SK-N-SH (cell line): ENCODE data around the gene TTC16.

Experiments
- CTCF ChIP-seq: fragments of 200-600 bp; sonication (generic); IDR thresholded peaks from 2 replicates; pipeline ENCODE4 v1.6.1; 2017; ENCODE audit warnings: antibody characterized with exemption, mild to moderate bottlenecking, moderate library complexity
- EZH2phosphoT487 ChIP-seq: fragments of 200-600 bp; sonication (generic); IDR thresholded peaks from 2 replicates; pipeline ENCODE4 v1.6.1; 2017; ENCODE audit warnings: low read depth, mixed run types, mild to moderate bottlenecking, antibody characterized with exemption, moderate library complexity, borderline replicate concordance
- IRF3 ChIP-seq: fragments of 150-350 bp; IDR thresholded peaks from 2 replicates; pipeline ENCODE4 v1.6.1; 2016; ENCODE audit warnings: mild to moderate bottlenecking, low read depth, low read length
- MAX ChIP-seq: IDR thresholded peaks from 2 replicates; pipeline ENCODE4 v1.4.0; 2012; ENCODE audit warnings: low read depth
- NFIC ChIP-seq: IDR thresholded peaks from 2 replicates; pipeline ENCODE4 v1.4.0; 2012; ENCODE audit warnings: borderline replicate concordance
- POLR2AphosphoS5 ChIP-seq: IDR thresholded peaks from 2 replicates; pipeline ENCODE4 v1.6.1; 2012; ENCODE audit warnings: low read depth, low read length
- SIN3A ChIP-seq: IDR thresholded peaks from 2 replicates; pipeline ENCODE4 v1.6.1; 2012; ENCODE audit warnings: low read depth, mild to moderate bottlenecking, low read length, moderate library complexity, borderline replicate concordance
- TAF1 ChIP-seq: IDR thresholded peaks from 2 replicates; pipeline ENCODE4 v1.6.1; 2012; ENCODE audit warnings: low read depth, mild to moderate bottlenecking, low read length, moderate library complexity, borderline replicate concordance

GRCh38 chr9:127717766-127718165 lies 1.9 kb downstream of the TTC16 start:
- TF ChIP-seq TAF1 (no peak), EZH2phosphoT487 (no peak), CTCF (no peak), POLR2AphosphoS5 (no peak), MAX (no peak), NFIC (no peak), SIN3A (no peak), IRF3 (no peak)
